H1 (cell line): ENCODE results near the gene RAP1GAP. TPM values are rescaled to one million over a fixed set of nuclear protein-coding genes. Genes with fewer than 3 reads are reported as not detected.

ENCODE experiments used
- CTCF ChIA-PET: fragments of 300-600 bp; sonication (Branson Sonifier 250); formaldehyde crosslinking; loops from one replicate; lab custom pipeline; 2021; ENCODE audit not compliant: partially characterized antibody; lab: Charles Lee
- POLR2A ChIA-PET: fragments of 300-600 bp; sonication (Branson Sonifier 250); formaldehyde crosslinking; loops from one replicate; lab custom pipeline; 2021; ENCODE audit warnings: inconsistent platforms; ENCODE audit not compliant: partially characterized antibody; lab: Charles Lee
- DNase-seq, 2 experiments: peaks; one replicate each; pipeline versions ENCODE4 v3.0.0 to v3.0.0-alpha.2; 2010 to 2022; ENCODE audit warnings: low spot score in 2 of 2, low read depth in 1 of 2, mixed read lengths in 1 of 2
- FAIRE-seq: peaks from 2 replicates; lab custom pipeline; 2011; peaks lifted over from hg19 to GRCh38; lab: Jason Lieb, UNC
- H2AFZ ChIP-seq: 2 replicates; pipeline ENCODE4 v1.8.1; 2012; ENCODE audit warnings: low read length, inconsistent platforms
- H2AK5ac ChIP-seq: 2 replicates; pipeline ENCODE4 v1.6.1; 2013; ENCODE audit warnings: low read depth, low read length
- H2BK120ac ChIP-seq: replicated peaks from 2 replicates; pipeline ENCODE3; 2013; ENCODE audit warnings: low read depth, low read length, inconsistent platforms
- H2BK12ac ChIP-seq: 2 replicates; pipeline ENCODE4 v1.6.1; 2013; ENCODE audit warnings: low read depth, low read length
- H2BK15ac ChIP-seq: 2 replicates; pipeline ENCODE4 v1.6.1; 2013; ENCODE audit warnings: low read length
- H2BK20ac ChIP-seq: 2 replicates; pipeline ENCODE4 v1.6.1; 2013; ENCODE audit warnings: low read length
- H2BK5ac ChIP-seq: 2 replicates; pipeline ENCODE4 v1.6.1; 2013; ENCODE audit warnings: low read depth, low read length
- H3K14ac ChIP-seq: 2 replicates; pipeline ENCODE4 v1.6.1; 2013; ENCODE audit warnings: inconsistent platforms; ENCODE audit not compliant: insufficient read length
- H3K18ac ChIP-seq: 2 replicates; pipeline ENCODE4 v1.6.1; 2013; ENCODE audit warnings: low read length; ENCODE audit errors: extremely low read depth
- H3K23ac ChIP-seq: 2 replicates; pipeline ENCODE4 v1.6.1; 2013; ENCODE audit warnings: inconsistent platforms; ENCODE audit not compliant: insufficient read length
- H3K23me2 ChIP-seq: 2 replicates; pipeline ENCODE4 v1.6.1; 2013; ENCODE audit warnings: low read depth, low read length
- H3K27ac ChIP-seq: 2 replicates; pipeline ENCODE4 v1.6.1; 2011; ENCODE audit warnings: low read depth, low read length, inconsistent platforms
- H3K27me3 ChIP-seq, 4 experiments: replicated peaks in 1 of 4; 1 replicate in 1 of 4; 2 replicates in 3 of 4; pipeline versions ENCODE4 v1.6.1 to v1.8.1; 2011 to 2013; ENCODE audit warnings: low read length in 3 of 4, mild to moderate bottlenecking in 3 of 4, inconsistent platforms in 2 of 4, mixed read lengths in 2 of 4, moderate library complexity in 1 of 4; ENCODE audit not compliant: control insufficient read depth in 3 of 4, insufficient read depth in 3 of 4; ENCODE audit errors: extremely low read depth in 1 of 4
- H3K36me3 ChIP-seq, 4 experiments: 2 replicates each; pipeline versions ENCODE4 v1.6.1 to v1.8.1; 2011 to 2013; ENCODE audit warnings: mild to moderate bottlenecking in 4 of 4, low read length in 3 of 4, moderate library complexity in 2 of 4, control low read depth in 1 of 4, inconsistent platforms in 1 of 4; ENCODE audit not compliant: insufficient read depth in 4 of 4, control insufficient read depth in 2 of 4
- H3K4ac ChIP-seq: replicated peaks from 2 replicates; pipeline ENCODE3; 2013; ENCODE audit warnings: low read length, low read depth, mixed read lengths, inconsistent platforms; ENCODE audit not compliant: insufficient read length
- H3K4me1 ChIP-seq, 4 experiments: replicated peaks in 1 of 4; 1 replicate in 1 of 4; 2 replicates in 3 of 4; pipeline versions ENCODE4 v1.6.1 to v1.8.1; 2011 to 2013; ENCODE audit warnings: low read length in 3 of 4, inconsistent platforms in 2 of 4, mixed read lengths in 1 of 4; ENCODE audit not compliant: insufficient read depth in 4 of 4, control insufficient read depth in 3 of 4
- H3K4me2 ChIP-seq, 2 experiments: 2 replicates each; pipeline versions ENCODE4 v1.6.1 to v1.8.1; 2011 to 2013; ENCODE audit warnings: low read depth in 2 of 2, low read length in 2 of 2, control low read depth in 1 of 2, inconsistent platforms in 1 of 2, mild to moderate bottlenecking in 1 of 2; ENCODE audit not compliant: insufficient read depth in 1 of 2
- H3K4me3 ChIP-seq, 4 experiments: fragments of 200-600, 300-600 bp in 1 of 4; sonication (generic), shearing (Covaris generic), sonication (Bioruptor Twin) in 1 of 4; 2 replicates each; pipeline versions ENCODE4 v1.5.1 to v1.8.1; 2011 to 2016; ENCODE audit warnings: low read length in 4 of 4, low read depth in 3 of 4, control low read depth in 2 of 4, inconsistent platforms in 2 of 4, mild to moderate bottlenecking in 2 of 4, mixed read lengths in 1 of 4, moderate library complexity in 1 of 4; ENCODE audit not compliant: insufficient read depth in 2 of 4; ENCODE audit errors: extremely low read depth in 1 of 4
- H3K56ac ChIP-seq: replicated peaks from 2 replicates; pipeline ENCODE3; 2013; ENCODE audit warnings: low read depth, mild to moderate bottlenecking, mixed read lengths, low read length, inconsistent platforms; ENCODE audit not compliant: insufficient read length
- H3K79me1 ChIP-seq: 2 replicates; pipeline ENCODE4 v1.6.1; 2013; ENCODE audit warnings: low read depth, low read length, control low read depth
- H3K79me2 ChIP-seq, 2 experiments: 2 replicates each; pipeline versions ENCODE4 v1.6.1 to v1.8.1; 2012 to 2013; ENCODE audit warnings: low read length in 2 of 2, mild to moderate bottlenecking in 2 of 2, inconsistent platforms in 1 of 2; ENCODE audit not compliant: insufficient read depth in 2 of 2, control insufficient read depth in 1 of 2
- H3K9ac ChIP-seq, 4 experiments: replicated peaks in 1 of 4; 1 replicate in 1 of 4; 2 replicates in 3 of 4; pipeline versions ENCODE4 v1.6.1 to v1.8.1; 2011 to 2013; ENCODE audit warnings: low read depth in 3 of 4, low read length in 3 of 4, control low read depth in 2 of 4, mild to moderate bottlenecking in 2 of 4, moderate library complexity in 2 of 4, inconsistent platforms in 1 of 4; ENCODE audit errors: extremely low read depth in 1 of 4
- H3K9me3 ChIP-seq, 2 experiments: 2 replicates each; pipeline versions ENCODE4 v1.6.1 to v1.8.1; 2012 to 2013; ENCODE audit warnings: mild to moderate bottlenecking in 2 of 2, moderate library complexity in 2 of 2, control low read depth in 1 of 2, inconsistent platforms in 1 of 2, low read depth in 1 of 2, low read length in 1 of 2, mixed read lengths in 1 of 2; ENCODE audit not compliant: insufficient read depth in 2 of 2
- H4K20me1 ChIP-seq, 2 experiments: replicated peaks in 1 of 2; 2 replicates each; pipeline versions ENCODE3 to v1.8.1; 2011 to 2013; ENCODE audit warnings: inconsistent platforms in 2 of 2, low read length in 2 of 2, mild to moderate bottlenecking in 1 of 2; ENCODE audit not compliant: insufficient read depth in 2 of 2, control insufficient read depth in 1 of 2
- H4K5ac ChIP-seq: 2 replicates; pipeline ENCODE4 v1.6.1; 2013; ENCODE audit warnings: low read length, low read depth, mixed read lengths, inconsistent platforms; ENCODE audit not compliant: insufficient read length
- H4K8ac ChIP-seq: 2 replicates; pipeline ENCODE4 v1.8.0; 2013; ENCODE audit warnings: mild to moderate bottlenecking, moderate library complexity, low read length, inconsistent platforms; ENCODE audit not compliant: insufficient read depth; ENCODE audit errors: extremely low read depth
- H4K91ac ChIP-seq: replicated peaks from 2 replicates; pipeline ENCODE3; 2013; ENCODE audit warnings: low read length, mixed read lengths, inconsistent platforms; ENCODE audit not compliant: insufficient read length
- BACH1 ChIP-seq: IDR thresholded peaks from 2 replicates; pipeline ENCODE4 v1.6.1; 2012; ENCODE audit warnings: low read length, improper control_type of control experiment
- BCL11A ChIP-seq, 2 experiments: IDR thresholded peaks; one replicate each; pipeline ENCODE4 v1.6.1; 2011; ENCODE audit warnings: low read depth in 2 of 2, low read length in 2 of 2, mild to moderate bottlenecking in 2 of 2
- CBX8 ChIP-seq: fragments of 300-800, 300-1000 bp; sonication (generic); IDR thresholded peaks from 2 replicates; pipeline ENCODE4 v1.7.1; 2016; ENCODE audit warnings: low read depth, low read length, borderline replicate concordance
- FOSL1 ChIP-seq: IDR thresholded peaks from 2 replicates; pipeline ENCODE4 v1.6.1; 2011; ENCODE audit warnings: mild to moderate bottlenecking, low read depth, low read length, moderate library complexity; ENCODE audit not compliant: insufficient read depth
- JUND ChIP-seq: IDR thresholded peaks from 2 replicates; pipeline ENCODE4 v1.6.1; 2011; ENCODE audit warnings: mild to moderate bottlenecking, improper control_type of control experiment, low read length
- POLR2A ChIP-seq, 2 experiments: IDR thresholded peaks; 1 replicate in 1 of 2; 2 replicates in 1 of 2; pipeline ENCODE4 v1.6.1; 2011; ENCODE audit warnings: low read depth in 2 of 2, low read length in 2 of 2, mild to moderate bottlenecking in 2 of 2; ENCODE audit errors: control extremely low read depth in 1 of 2
- RAD21 ChIP-seq, 2 experiments: IDR thresholded peaks in 1 of 2; conservative IDR thresholded peaks in 1 of 2; 2 replicates each; pipeline ENCODE4 v1.6.1; 2011; ENCODE audit warnings: low read depth in 2 of 2, low read length in 2 of 2, improper control_type of control experiment in 1 of 2, inconsistent platforms in 1 of 2, mild to moderate bottlenecking in 1 of 2, moderate library complexity in 1 of 2
- SP2 ChIP-seq: IDR thresholded peaks from 2 replicates; pipeline ENCODE4 v1.6.1; 2012; ENCODE audit warnings: mild to moderate bottlenecking, low read length, inconsistent platforms
- TEAD4 ChIP-seq: IDR thresholded peaks from 2 replicates; pipeline ENCODE4 v1.6.1; 2012; ENCODE audit warnings: low read depth, low read length, inconsistent platforms, mixed read lengths
- WGBS, 2 experiments: shearing (Covaris generic) in 1 of 2; methylation state at CpG; one replicate each; pipeline versions ENCODE4 v1.1.6 to v1.1.7; 2013 to 2015; ENCODE audit warnings: low lambda C conversion rate in 2 of 2, mixed read lengths in 2 of 2, inconsistent platforms in 1 of 2, low coverage in 1 of 2, missing lambda C conversion rate in 1 of 2; ENCODE audit not compliant: insufficient replicate concordance in 2 of 2, insufficient coverage in 1 of 2, insufficient read length in 1 of 2; ENCODE audit errors: extremely low coverage in 1 of 2, missing lambda C conversion rate in 1 of 2; 5-methylcytosine and 5-hydroxymethylcytosine counted together
- polyA plus RNA-seq, 7 experiments: library from polyadenylated mRNA; depleted of rRNA in 3 of 7; stranded (reverse) in 5 of 7; unstranded in 2 of 7; fragments of >200 nt in 5 of 7; fragments of 200-250 nt in 2 of 7; gene quantifications; 1 replicate in 5 of 7; 2 replicates in 1 of 7; 4 replicates in 1 of 7; pipeline versions ENCODE4 v1.2.1 to v1.2.3, GENCODE V29; 2011 to 2013; ENCODE audit warnings: missing spikeins in 2 of 7, mixed read lengths in 2 of 7
- total RNA-seq: library from RNA; stranded (reverse); fragmentation: NEBNext Ultra II Directional; extraction: Animal tissue kit (Norgen Biotek cat#: 25700); gene quantifications from 2 replicates; pipeline ENCODE4 v1.2.1, GENCODE V29; 2021
- TF ChIP-seq, protein P1 (sequence below), 3 experiments: IDR thresholded peaks; 1 replicate in 2 of 3; 2 replicates in 1 of 3; pipeline versions ENCODE4 v1.5.1 to v1.6.1; 2011; ENCODE audit warnings: low read length in 3 of 3, mild to moderate bottlenecking in 3 of 3, inconsistent platforms in 2 of 3, low read depth in 1 of 3, moderate library complexity in 1 of 3; ENCODE audit not compliant: insufficient read depth in 1 of 3; ENCODE audit errors: control extremely low read depth in 1 of 3

Gene RAP1GAP
- total and polyA plus RNA-seq, 2 of the 8 experiments (the other 6 are each of a cell fraction or from before 2014, with no cell fraction given), result 8.4 TPM

DNA sequence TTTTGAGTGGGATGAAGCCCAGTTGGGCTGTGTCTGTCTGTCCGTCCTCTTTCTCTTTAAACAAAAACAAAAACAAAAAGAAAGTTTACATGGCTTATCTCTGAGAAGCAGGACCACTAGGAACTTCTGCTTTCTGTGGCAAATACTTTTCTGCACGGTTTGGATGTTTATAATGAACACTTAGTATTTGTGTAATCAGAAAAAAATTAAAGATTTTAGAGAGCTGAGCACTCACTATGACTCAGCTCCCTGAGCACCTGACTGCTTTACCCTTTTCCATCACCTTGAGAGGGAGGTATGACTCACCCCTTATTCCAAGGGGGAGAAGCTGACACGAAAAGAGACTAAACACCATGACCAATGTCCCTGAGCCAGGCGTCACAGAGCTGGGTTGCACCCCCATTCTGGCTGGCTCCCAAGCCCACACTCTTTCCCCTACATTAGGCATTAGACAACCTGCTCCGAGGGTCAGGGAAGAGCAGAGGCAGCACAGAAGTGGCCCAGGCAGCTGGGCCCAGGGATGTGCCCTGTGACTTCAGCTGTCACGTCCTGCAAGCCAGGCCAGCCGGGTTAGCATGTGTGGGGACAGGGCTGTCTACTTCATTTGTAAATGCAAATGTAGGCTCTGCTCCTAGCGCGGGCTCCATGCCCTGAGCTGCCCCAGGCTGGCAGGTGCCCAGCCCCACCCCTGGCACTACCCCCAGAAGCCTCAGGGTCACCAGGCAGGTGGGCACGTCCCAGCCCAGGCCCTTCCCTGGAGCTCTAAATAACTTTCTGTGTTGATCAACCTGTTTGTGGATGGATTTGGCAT, 30.4 kb downstream of the RAP1GAP start:
- Histone ChIP-seq H3K4me3 (no peak overlapping the region), H3K18ac (no peak overlapping the region), H4K8ac (no peak overlapping the region; the same call in 1 of the 2 replicates), H2AK5ac (no peak overlapping the region), H3K27me3 (no peaks in the 10 kb centered on the region), H2AFZ (no peak overlapping the region), H3K27ac (no peak overlapping the region), H3K4me1 (peaks cover 0 to 15% (median 1%) of the 10 kb centered on the region in 4 experiments; a peak in 5 of 7 replicates), H3K14ac (no peak overlapping the region), H2BK120ac (no peak overlapping the region), H3K4me2 (no peak overlapping the region), H4K91ac (no peak overlapping the region), H2BK12ac (no peak overlapping the region), H3K79me2 (no peaks in the 10 kb centered on the region), H3K56ac (no peak overlapping the region), H3K23me2 (no peaks in the 10 kb centered on the region; the same call in 1 of the 2 replicates), H3K9me3 (no peaks in the 10 kb centered on the region), H2BK15ac (no peak overlapping the region), H3K4ac (no peak overlapping the region), H3K36me3 (no peaks in the 10 kb centered on the region), H3K9ac (no peak overlapping the region), H2BK20ac (no peak overlapping the region), H4K20me1 (no peaks in the 10 kb centered on the region), H2BK5ac (no peak overlapping the region), H3K23ac (no peak overlapping the region), H3K79me1 (no peaks in the 10 kb centered on the region), H4K5ac (no peak overlapping the region)
- FAIRE-seq (no peak), DNase-seq (no peak)
- ChIA-PET POLR2A (interaction anchor here (0.8 to 1.5 kb wide), 2 partner anchors 13 kb away, joined by 3 to 4 read pairs; no protein-coding TSS in a partner anchor), CTCF (interaction anchor here (0.6 to 1.9 kb wide), 6 partner anchors 10 to 394 kb away, joined by 3 to 10 read pairs (median 3); no protein-coding TSS in a partner anchor)
- WGBS, 2 experiments, result 74% methylated on average over 10 of the region's 10 CpGs; no CpG with 5 or more reads in 1 of the 2 experiments
- TF ChIP-seq RAD21 (IDR thresholded peaks at IDR 0.05 in 1 of 2, conservative IDR thresholded peaks at IDR 0.05 in 1 of 2; ENCODE audit: low read depth in 2 of 2, low read length in 2 of 2), result no peak
- TF ChIP-seq JUND, result peak; percentile 61; the same call in 1 of the 2 replicates
- no peak for TF ChIP-seq CBX8
- no peak for TF ChIP-seq BCL11A (IDR thresholded peaks at IDR 0.05; ENCODE audit: low read depth in 2 of 2, low read length in 2 of 2)
- TF ChIP-seq TEAD4, result no peak
- peak; percentile 62; the same call in 1 of the 2 replicates for TF ChIP-seq BACH1
- TF ChIP-seq POLR2A (IDR thresholded peaks at IDR 0.05; ENCODE audit: control extremely low read depth in 1 of 2, low read depth in 2 of 2, low read length in 2 of 2), result no peak
- no peak for TF ChIP-seq SP2
- no peak for TF ChIP-seq FOSL1
- TF ChIP-seq, protein P1, sequence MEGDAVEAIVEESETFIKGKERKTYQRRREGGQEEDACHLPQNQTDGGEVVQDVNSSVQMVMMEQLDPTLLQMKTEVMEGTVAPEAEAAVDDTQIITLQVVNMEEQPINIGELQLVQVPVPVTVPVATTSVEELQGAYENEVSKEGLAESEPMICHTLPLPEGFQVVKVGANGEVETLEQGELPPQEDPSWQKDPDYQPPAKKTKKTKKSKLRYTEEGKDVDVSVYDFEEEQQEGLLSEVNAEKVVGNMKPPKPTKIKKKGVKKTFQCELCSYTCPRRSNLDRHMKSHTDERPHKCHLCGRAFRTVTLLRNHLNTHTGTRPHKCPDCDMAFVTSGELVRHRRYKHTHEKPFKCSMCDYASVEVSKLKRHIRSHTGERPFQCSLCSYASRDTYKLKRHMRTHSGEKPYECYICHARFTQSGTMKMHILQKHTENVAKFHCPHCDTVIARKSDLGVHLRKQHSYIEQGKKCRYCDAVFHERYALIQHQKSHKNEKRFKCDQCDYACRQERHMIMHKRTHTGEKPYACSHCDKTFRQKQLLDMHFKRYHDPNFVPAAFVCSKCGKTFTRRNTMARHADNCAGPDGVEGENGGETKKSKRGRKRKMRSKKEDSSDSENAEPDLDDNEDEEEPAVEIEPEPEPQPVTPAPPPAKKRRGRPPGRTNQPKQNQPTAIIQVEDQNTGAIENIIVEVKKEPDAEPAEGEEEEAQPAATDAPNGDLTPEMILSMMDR (IDR thresholded peaks at IDR 0.05; ENCODE audit: control extremely low read depth in 1 of 3, insufficient read depth in 1 of 3, low read depth in 1 of 3, low read length in 3 of 3), result no peak
